ENCODE data around the gene PANK4.

- TF ChIP-seq, protein P1, sequence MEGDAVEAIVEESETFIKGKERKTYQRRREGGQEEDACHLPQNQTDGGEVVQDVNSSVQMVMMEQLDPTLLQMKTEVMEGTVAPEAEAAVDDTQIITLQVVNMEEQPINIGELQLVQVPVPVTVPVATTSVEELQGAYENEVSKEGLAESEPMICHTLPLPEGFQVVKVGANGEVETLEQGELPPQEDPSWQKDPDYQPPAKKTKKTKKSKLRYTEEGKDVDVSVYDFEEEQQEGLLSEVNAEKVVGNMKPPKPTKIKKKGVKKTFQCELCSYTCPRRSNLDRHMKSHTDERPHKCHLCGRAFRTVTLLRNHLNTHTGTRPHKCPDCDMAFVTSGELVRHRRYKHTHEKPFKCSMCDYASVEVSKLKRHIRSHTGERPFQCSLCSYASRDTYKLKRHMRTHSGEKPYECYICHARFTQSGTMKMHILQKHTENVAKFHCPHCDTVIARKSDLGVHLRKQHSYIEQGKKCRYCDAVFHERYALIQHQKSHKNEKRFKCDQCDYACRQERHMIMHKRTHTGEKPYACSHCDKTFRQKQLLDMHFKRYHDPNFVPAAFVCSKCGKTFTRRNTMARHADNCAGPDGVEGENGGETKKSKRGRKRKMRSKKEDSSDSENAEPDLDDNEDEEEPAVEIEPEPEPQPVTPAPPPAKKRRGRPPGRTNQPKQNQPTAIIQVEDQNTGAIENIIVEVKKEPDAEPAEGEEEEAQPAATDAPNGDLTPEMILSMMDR (IDR thresholded peaks at IDR 0.05), result no peak
- TF ChIP-seq POLR2A (IDR thresholded peaks at IDR 0.05), result no peak
These were observed 33.3 kb upstream of the PANK4 start for GRCh38 chr1:2559509-2560298.

Measured in thyroid gland (tissue), 4 donors.